Lower leg skin (tissue), 3 donors: Measurements from ENCODE around the gene SP3.

Source experiments
- POLR2A ChIP-seq, 2 donors: fragments of 450-650 bp; IDR thresholded peaks; one replicate each; pipeline ENCODE4 v1.6.1; 2016 to 2017; ENCODE audit warnings: antibody characterized with exemption in 2 of 2, mild to moderate bottlenecking in 1 of 2, moderate library complexity in 1 of 2
- TF ChIP-seq, protein P1 (sequence below), 3 donors: fragments of 450-650 bp; IDR thresholded peaks; one replicate each; pipeline ENCODE4 v1.5.1; 2016; ENCODE audit warnings: antibody characterized with exemption in 3 of 3, mild to moderate bottlenecking in 3 of 3, moderate library complexity in 2 of 3

DNA sequence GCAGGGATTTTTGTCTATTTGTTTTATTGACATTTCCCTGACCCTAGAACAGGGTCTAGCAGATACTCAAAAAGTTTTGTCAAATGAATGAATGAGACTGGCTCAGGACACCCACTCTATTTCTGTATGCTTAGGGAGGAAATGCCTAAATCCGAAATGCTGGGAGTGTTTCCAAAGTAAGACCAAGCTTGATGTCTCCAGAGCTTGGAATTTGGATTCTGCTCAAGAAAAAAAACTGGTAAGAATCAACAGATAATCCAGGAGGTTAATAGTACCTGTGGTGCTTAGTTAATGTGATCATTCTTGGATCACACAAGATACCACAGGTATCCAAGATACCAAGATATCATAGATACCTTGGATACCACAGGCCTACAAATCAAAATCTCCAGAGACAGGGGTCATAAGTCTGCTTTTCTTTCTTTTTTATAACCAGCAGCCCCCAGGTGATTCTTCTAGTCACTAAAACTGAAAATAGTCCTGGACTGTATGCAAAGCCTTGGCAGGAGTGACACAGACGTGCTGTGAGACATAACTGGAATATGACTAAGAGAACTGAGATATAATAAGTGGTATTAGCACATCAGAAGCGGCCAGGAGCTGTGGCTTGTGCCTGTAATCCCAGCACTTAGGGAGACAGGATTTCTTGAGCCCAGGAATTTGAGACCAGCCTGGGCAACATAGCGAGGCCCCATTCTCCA is 39.9 kb upstream of the SP3 start:
- TF ChIP-seq, protein P1, sequence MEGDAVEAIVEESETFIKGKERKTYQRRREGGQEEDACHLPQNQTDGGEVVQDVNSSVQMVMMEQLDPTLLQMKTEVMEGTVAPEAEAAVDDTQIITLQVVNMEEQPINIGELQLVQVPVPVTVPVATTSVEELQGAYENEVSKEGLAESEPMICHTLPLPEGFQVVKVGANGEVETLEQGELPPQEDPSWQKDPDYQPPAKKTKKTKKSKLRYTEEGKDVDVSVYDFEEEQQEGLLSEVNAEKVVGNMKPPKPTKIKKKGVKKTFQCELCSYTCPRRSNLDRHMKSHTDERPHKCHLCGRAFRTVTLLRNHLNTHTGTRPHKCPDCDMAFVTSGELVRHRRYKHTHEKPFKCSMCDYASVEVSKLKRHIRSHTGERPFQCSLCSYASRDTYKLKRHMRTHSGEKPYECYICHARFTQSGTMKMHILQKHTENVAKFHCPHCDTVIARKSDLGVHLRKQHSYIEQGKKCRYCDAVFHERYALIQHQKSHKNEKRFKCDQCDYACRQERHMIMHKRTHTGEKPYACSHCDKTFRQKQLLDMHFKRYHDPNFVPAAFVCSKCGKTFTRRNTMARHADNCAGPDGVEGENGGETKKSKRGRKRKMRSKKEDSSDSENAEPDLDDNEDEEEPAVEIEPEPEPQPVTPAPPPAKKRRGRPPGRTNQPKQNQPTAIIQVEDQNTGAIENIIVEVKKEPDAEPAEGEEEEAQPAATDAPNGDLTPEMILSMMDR (IDR thresholded peaks at IDR 0.05) = no peak
- TF ChIP-seq POLR2A (IDR thresholded peaks at IDR 0.05) = no peak
